ENCODE data around the gene C11orf54.

DNA sequence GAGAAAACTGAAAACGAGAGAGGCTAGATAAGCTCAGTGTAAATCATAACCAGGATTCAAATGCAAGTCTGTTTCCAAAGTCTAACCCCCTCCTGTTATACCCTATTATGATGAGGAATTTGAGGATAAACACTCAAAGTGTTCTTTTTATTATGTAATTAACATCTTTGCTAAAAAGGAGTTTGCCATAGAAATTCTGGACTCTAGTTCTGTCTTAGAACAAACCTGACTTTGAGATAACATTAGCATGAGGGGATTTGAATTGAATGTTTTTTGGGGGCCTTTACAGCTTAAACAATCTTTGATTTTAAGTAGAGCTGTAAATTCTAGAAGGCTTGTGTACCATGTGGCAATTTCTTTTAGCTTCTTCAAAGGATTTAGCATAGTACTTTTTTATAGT is 9.5 kb downstream of the C11orf54 start:
- TF ChIP-seq EZH2 (IDR thresholded peaks at IDR 0.05; ENCODE audit: borderline replicate concordance, low read depth, low read length, severe bottlenecking): no peak
- TF ChIP-seq, protein P1, sequence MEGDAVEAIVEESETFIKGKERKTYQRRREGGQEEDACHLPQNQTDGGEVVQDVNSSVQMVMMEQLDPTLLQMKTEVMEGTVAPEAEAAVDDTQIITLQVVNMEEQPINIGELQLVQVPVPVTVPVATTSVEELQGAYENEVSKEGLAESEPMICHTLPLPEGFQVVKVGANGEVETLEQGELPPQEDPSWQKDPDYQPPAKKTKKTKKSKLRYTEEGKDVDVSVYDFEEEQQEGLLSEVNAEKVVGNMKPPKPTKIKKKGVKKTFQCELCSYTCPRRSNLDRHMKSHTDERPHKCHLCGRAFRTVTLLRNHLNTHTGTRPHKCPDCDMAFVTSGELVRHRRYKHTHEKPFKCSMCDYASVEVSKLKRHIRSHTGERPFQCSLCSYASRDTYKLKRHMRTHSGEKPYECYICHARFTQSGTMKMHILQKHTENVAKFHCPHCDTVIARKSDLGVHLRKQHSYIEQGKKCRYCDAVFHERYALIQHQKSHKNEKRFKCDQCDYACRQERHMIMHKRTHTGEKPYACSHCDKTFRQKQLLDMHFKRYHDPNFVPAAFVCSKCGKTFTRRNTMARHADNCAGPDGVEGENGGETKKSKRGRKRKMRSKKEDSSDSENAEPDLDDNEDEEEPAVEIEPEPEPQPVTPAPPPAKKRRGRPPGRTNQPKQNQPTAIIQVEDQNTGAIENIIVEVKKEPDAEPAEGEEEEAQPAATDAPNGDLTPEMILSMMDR (IDR thresholded peaks at IDR 0.05; ENCODE audit: borderline replicate concordance, extremely low read depth, low read length, poor library complexity, severe bottlenecking): no peak

Data from DND-41 (cell line).